KMS-11 (cell line): ENCODE data around the gene GTPBP10.

Experiments used
- H2AFZ ChIP-seq: fragments of 200-600 bp; sonication (generic); 2 replicates; pipeline ENCODE4 v1.6.1; 2016; ENCODE audit warnings: antibody characterized with exemption, mixed run types, low read depth
- H3K27ac ChIP-seq: fragments of 200-600 bp; sonication (generic); 2 replicates; pipeline ENCODE4 v1.6.1; 2016; ENCODE audit warnings: mild to moderate bottlenecking, mixed run types
- H3K27me3 ChIP-seq: fragments of 200-600 bp; sonication (generic); 2 replicates; pipeline ENCODE4 v1.6.1; 2017; ENCODE audit warnings: mild to moderate bottlenecking, low read depth, mixed run types, moderate library complexity; ENCODE audit not compliant: insufficient read depth
- H3K36me3 ChIP-seq: fragments of 200-600 bp; sonication (generic); 2 replicates; pipeline ENCODE4 v1.6.1; 2017; ENCODE audit warnings: mild to moderate bottlenecking, mixed run types; ENCODE audit not compliant: insufficient read depth
- H3K4me1 ChIP-seq: fragments of 200-600 bp; sonication (generic); 2 replicates; pipeline ENCODE4 v1.6.1; 2016; ENCODE audit warnings: mild to moderate bottlenecking, low read depth, mixed run types; ENCODE audit not compliant: poor library complexity, severe bottlenecking
- H3K4me2 ChIP-seq: fragments of 200-600 bp; sonication (generic); 2 replicates; pipeline ENCODE4 v1.7.0; 2016; ENCODE audit warnings: mild to moderate bottlenecking, mixed run types
- H3K4me3 ChIP-seq: fragments of 200-600 bp; sonication (generic); IDR thresholded peaks from 2 replicates; pipeline ENCODE4 v1.6.1; 2017; ENCODE audit warnings: low read depth, low read length, mixed read lengths; ENCODE audit not compliant: insufficient read depth
- H3K79me2 ChIP-seq: fragments of 200-600 bp; sonication (generic); 2 replicates; pipeline ENCODE4 v1.6.1; 2016; ENCODE audit warnings: low read depth, mixed run types; ENCODE audit not compliant: insufficient read depth
- H3K9ac ChIP-seq: fragments of 200-600 bp; sonication (generic); 2 replicates; pipeline ENCODE4 v1.6.1; 2016; ENCODE audit warnings: mild to moderate bottlenecking, mixed run types
- H4K20me1 ChIP-seq: fragments of 200-600 bp; sonication (generic); 2 replicates; pipeline ENCODE4 v1.6.1; 2016; ENCODE audit warnings: mild to moderate bottlenecking, mixed run types; ENCODE audit not compliant: insufficient read depth
- CTCF ChIP-seq: fragments of 200-600 bp; sonication (generic); conservative IDR thresholded peaks from 2 replicates; pipeline ENCODE4 v1.6.1; 2017; ENCODE audit warnings: low read depth, mild to moderate bottlenecking, antibody characterized with exemption, low read length, moderate library complexity, mixed read lengths

The GTPBP10 gene

DNA sequence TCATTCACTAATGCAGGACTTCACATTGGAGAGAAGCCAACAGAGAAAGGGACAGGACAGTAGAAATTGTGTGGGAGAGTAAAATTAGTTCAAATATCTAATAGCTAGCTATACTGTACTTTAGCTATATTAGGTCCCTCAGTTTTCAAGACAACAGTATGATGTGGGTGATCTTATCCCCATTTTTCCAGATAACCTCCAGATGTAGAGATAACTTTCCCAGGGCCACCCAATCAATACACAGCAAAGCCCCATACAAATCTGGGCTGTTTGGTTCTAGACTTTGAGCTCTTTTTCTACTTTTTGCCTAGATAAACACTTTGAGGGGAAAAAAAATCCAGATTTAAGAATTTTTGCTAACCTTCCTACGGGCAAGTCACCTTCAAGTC is 56.3 kb downstream of the GTPBP10 start:
- H3K79me2 ChIP-seq = no peaks in the 10 kb centered on the region
- no peaks in the 10 kb centered on the region for H3K27me3 ChIP-seq
- peaks cover 15% of the 10 kb centered on the region for H3K4me1 ChIP-seq
- peak overlapping the region; percentile 17; the same call in 1 of the 2 replicates for H3K9ac ChIP-seq
- H3K36me3 ChIP-seq = no peaks in the 10 kb centered on the region
- H3K27ac ChIP-seq = peak overlapping the region; percentile 17; the same call in 1 of the 2 replicates
- peak overlapping the region; percentile 71 for H2AFZ ChIP-seq
- no peaks in the 10 kb centered on the region for H4K20me1 ChIP-seq
- peak overlapping the region; percentile 64 for H3K4me2 ChIP-seq
- no peak for TF ChIP-seq CTCF
- H3K4me3 ChIP-seq = peak overlapping the region; percentile 31

GRCh38 chr7:90403174-90404113 is 56.9 kb downstream of the GTPBP10 start, which contains the start of gene CLDN12:
Gene CLDN12 (plus strand): TSS chr7:90403461. CDS start chr7:90412677, 9,216 bp downstream.
- TF ChIP-seq CTCF = no peak
- peak within 1 kb of the TSS; percentile 31 for H3K4me3 ChIP-seq
- H3K4me1 ChIP-seq = peaks cover 15% of the 10 kb centered on the region
- H3K79me2 ChIP-seq = no peaks in the 10 kb centered on the region
- no peaks in the 10 kb centered on the region for H4K20me1 ChIP-seq
- H3K4me2 ChIP-seq = peak within 1 kb of the TSS; percentile 64
- no peaks in the 10 kb centered on the region for H3K27me3 ChIP-seq
- no peaks in the 10 kb centered on the region for H3K36me3 ChIP-seq
- H3K27ac ChIP-seq = peak within 1 kb of the TSS; percentile 17; the same call in 1 of the 2 replicates
- peak within 1 kb of the TSS; percentile 17; the same call in 1 of the 2 replicates for H3K9ac ChIP-seq
- H2AFZ ChIP-seq = peak within 1 kb of the TSS; percentile 71

- H3K79me2 ChIP-seq = no peaks in the 10 kb centered on the region
- no peak overlapping the region for H3K4me3 ChIP-seq
- H3K4me1 ChIP-seq = peaks cover 15% of the 10 kb centered on the region
- H3K27me3 ChIP-seq = no peaks in the 10 kb centered on the region
- no peak for TF ChIP-seq CTCF
- H3K4me2 ChIP-seq = peak overlapping the region; percentile 64; the same call in 1 of the 2 replicates
- H3K27ac ChIP-seq = no peak overlapping the region
- H4K20me1 ChIP-seq = no peaks in the 10 kb centered on the region
- no peak overlapping the region for H3K9ac ChIP-seq
- H2AFZ ChIP-seq = no peak overlapping the region
- no peaks in the 10 kb centered on the region for H3K36me3 ChIP-seq
Measured at GRCh38 chr7:90404777-90405176, 58.3 kb downstream of the GTPBP10 start.

DNA sequence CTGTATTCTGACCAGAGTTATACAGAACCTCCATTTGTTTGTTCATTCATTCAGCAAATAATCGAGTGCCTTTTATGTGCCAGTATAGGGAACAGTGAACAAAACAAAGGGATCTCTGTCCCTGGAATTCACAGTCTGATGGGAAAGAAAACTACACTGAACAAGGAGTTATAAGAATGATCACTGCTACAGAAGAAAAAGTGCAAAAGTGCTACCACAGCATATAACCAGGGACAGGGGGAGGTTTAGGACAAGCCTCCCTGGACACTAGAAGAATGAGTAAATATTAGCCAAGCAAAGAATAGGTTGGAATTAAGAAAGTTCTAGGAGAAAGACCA is 60.9 kb downstream of the GTPBP10 start:
- Histone ChIP-seq H2AFZ (no peak overlapping the region), H3K79me2 (no peaks in the 10 kb centered on the region), H3K27ac (no peak overlapping the region), H4K20me1 (no peaks in the 10 kb centered on the region), H3K4me1 (peaks cover 15% of the 10 kb centered on the region), H3K27me3 (no peaks in the 10 kb centered on the region), H3K36me3 (no peaks in the 10 kb centered on the region), H3K9ac (no peak overlapping the region), H3K4me3 (no peak overlapping the region), H3K4me2 (no peak overlapping the region)
- TF ChIP-seq CTCF = no peak
